Activated naive CD4-positive, alpha-beta T cell treated with anti-CD3 and anti-CD28 coated beads for 36 hours (primary cell): ENCODE data around the gene EGFL7. TPM values are rescaled to one million over a fixed set of nuclear protein-coding genes. Genes with fewer than 3 reads are reported as not detected.

ENCODE experiments used
- CTCF ChIA-PET: fragments of 350-600 bp; sonication (Branson Sonifier 250); formaldehyde crosslinking; loops from one replicate; lab custom pipeline; 2021; ENCODE audit warnings: antibody characterized with exemption; lab: Charles Lee
- DNase-seq: peaks from one replicate; pipeline ENCODE4 v3.0.0-alpha.2; 2020
- H3K27ac Mint-ChIP-seq: one replicate; pipeline ENCODE4 v1.8.0; 2021; ENCODE audit warnings: mild to moderate bottlenecking, mixed read lengths
- H3K27me3 Mint-ChIP-seq: one replicate; pipeline ENCODE4 v1.8.0; 2021; ENCODE audit warnings: low read depth, mixed read lengths
- H3K36me3 Mint-ChIP-seq: one replicate; pipeline ENCODE4 v1.8.0; 2021; ENCODE audit warnings: low read depth, mixed read lengths
- H3K4me1 Mint-ChIP-seq: one replicate; pipeline ENCODE4 v1.8.0; 2021; ENCODE audit warnings: low read depth, mixed read lengths
- H3K4me3 Mint-ChIP-seq: one replicate; pipeline ENCODE4 v1.8.0; 2021; ENCODE audit warnings: mild to moderate bottlenecking, moderate library complexity, mixed read lengths
- H3K9me3 Mint-ChIP-seq: one replicate; pipeline ENCODE4 v1.8.0; 2021; ENCODE audit warnings: mixed read lengths
- intact Hi-C: fragments of 100-400 bp; cut with micrococcal nuclease; formaldehyde crosslinking; loops from one replicate; pipeline ENCODE4 v1.15.1; 2023
- total RNA-seq, 2 experiments: library from RNA; stranded (reverse); gene quantifications; one replicate each; pipeline ENCODE4 v1.2.3, GENCODE V29; 2021

EGFL7 gene
- total RNA-seq, 2 experiments from 2014 or later, result 0.25 to 0.52 TPM

GRCh38 chr9:136676920-136677686 lies 14.4 kb downstream of the EGFL7 start:
- CTCF ChIA-PET, result interaction anchor here (1.1 kb wide), 1 partner anchor 22 kb away, joined by 3 read pairs; no protein-coding TSS in a partner anchor
- DNase-seq, result no peak
- Mint-ChIP-seq H3K27ac (no peak overlapping the region), H3K9me3 (no peaks in the 10 kb centered on the region), H3K36me3 (no peaks in the 10 kb centered on the region), H3K4me1 (no peaks in the 10 kb centered on the region), H3K4me3 (no peak overlapping the region), H3K27me3 (no peaks in the 10 kb centered on the region)
- intact Hi-C loops, result no loop called here

GRCh38 chr9:136678034-136678433 lies 15.3 kb downstream of the EGFL7 start:
- no peak overlapping the region for H3K27ac Mint-ChIP-seq
- H3K4me1 Mint-ChIP-seq, result no peaks in the 10 kb centered on the region
- no peaks in the 10 kb centered on the region for H3K27me3 Mint-ChIP-seq
- DNase-seq, result no peak
- H3K36me3 Mint-ChIP-seq, result no peaks in the 10 kb centered on the region
- CTCF ChIA-PET, result no interaction called here
- intact Hi-C loops, result no loop called here
- no peaks in the 10 kb centered on the region for H3K9me3 Mint-ChIP-seq
- no peak overlapping the region for H3K4me3 Mint-ChIP-seq

- H3K4me3 Mint-ChIP-seq, result no peak overlapping the region
- H3K4me1 Mint-ChIP-seq, result no peaks in the 10 kb centered on the region
- H3K9me3 Mint-ChIP-seq, result no peaks in the 10 kb centered on the region
- H3K27ac Mint-ChIP-seq, result no peak overlapping the region
- H3K36me3 Mint-ChIP-seq, result no peaks in the 10 kb centered on the region
- no peaks in the 10 kb centered on the region for H3K27me3 Mint-ChIP-seq
- intact Hi-C loops, result no loop called here
- CTCF ChIA-PET, result no interaction called here
- no peak for DNase-seq
Measured at GRCh38 chr9:136678624-136679023, 15.9 kb downstream of the EGFL7 start.

GRCh38 chr9:136679431-136679941 lies 16.8 kb downstream of the EGFL7 start:
- intact Hi-C loops, result no loop called here
- DNase-seq, result no peak
- Mint-ChIP-seq H3K36me3 (no peaks in the 10 kb centered on the region), H3K27ac (no peak overlapping the region), H3K9me3 (no peaks in the 10 kb centered on the region), H3K4me3 (no peak overlapping the region), H3K4me1 (no peaks in the 10 kb centered on the region), H3K27me3 (no peaks in the 10 kb centered on the region)
- CTCF ChIA-PET, result no interaction called here

- Mint-ChIP-seq H3K27ac (no peak overlapping the region), H3K9me3 (no peaks in the 10 kb centered on the region), H3K36me3 (no peaks in the 10 kb centered on the region), H3K27me3 (no peaks in the 10 kb centered on the region), H3K4me1 (peaks cover 2% of the 10 kb centered on the region), H3K4me3 (no peak overlapping the region)
- CTCF ChIA-PET, result no interaction called here
- intact Hi-C loops, result no loop called here
- no peak for DNase-seq
Measured at GRCh38 chr9:136681029-136681428, 18.3 kb downstream of the EGFL7 start.

- CTCF ChIA-PET, result interaction anchor here (1.3 to 1.6 kb wide), 2 partner anchors 10 to 11 kb away, joined by 4 read pairs; no protein-coding TSS in a partner anchor
- Mint-ChIP-seq H3K9me3 (no peaks in the 10 kb centered on the region), H3K27ac (no peak overlapping the region), H3K36me3 (no peaks in the 10 kb centered on the region), H3K4me3 (no peak overlapping the region), H3K27me3 (no peaks in the 10 kb centered on the region), H3K4me1 (peaks cover 3% of the 10 kb centered on the region)
- intact Hi-C loops, result no loop called here
- no peak for DNase-seq
Measured at GRCh38 chr9:136681945-136682699, 19.4 kb downstream of the EGFL7 start.

- CTCF ChIA-PET, result interaction anchor here (1.3 to 1.6 kb wide), 2 partner anchors 10 to 11 kb away, joined by 4 read pairs; no protein-coding TSS in a partner anchor
- H3K27ac Mint-ChIP-seq, result no peak overlapping the region
- H3K27me3 Mint-ChIP-seq, result no peaks in the 10 kb centered on the region
- peaks cover 3% of the 10 kb centered on the region for H3K4me1 Mint-ChIP-seq
- no peaks in the 10 kb centered on the region for H3K36me3 Mint-ChIP-seq
- DNase-seq, result no peak
- H3K9me3 Mint-ChIP-seq, result no peaks in the 10 kb centered on the region
- intact Hi-C loops, result no loop called here
- no peak overlapping the region for H3K4me3 Mint-ChIP-seq
Measured at GRCh38 chr9:136682710-136683109, 20.0 kb downstream of the EGFL7 start.

- no peak overlapping the region for H3K4me3 Mint-ChIP-seq
- H3K27me3 Mint-ChIP-seq, result no peaks in the 10 kb centered on the region
- no peak for DNase-seq
- H3K27ac Mint-ChIP-seq, result no peak overlapping the region
- no peaks in the 10 kb centered on the region for H3K9me3 Mint-ChIP-seq
- H3K4me1 Mint-ChIP-seq, result peaks cover 3% of the 10 kb centered on the region
- CTCF ChIA-PET, result interaction anchor here (0.5 to 1.6 kb wide), 3 partner anchors 11 to 194 kb away, joined by 3 to 4 read pairs (median 4); no protein-coding TSS in a partner anchor
- no peaks in the 10 kb centered on the region for H3K36me3 Mint-ChIP-seq
- intact Hi-C loops, result no loop called here
Measured at GRCh38 chr9:136683173-136683745, 20.5 kb downstream of the EGFL7 start.

GRCh38 chr9:136683755-136684154 lies 21.0 kb downstream of the EGFL7 start:
- H3K27ac Mint-ChIP-seq, result no peak overlapping the region
- peaks cover 3% of the 10 kb centered on the region for H3K4me1 Mint-ChIP-seq
- H3K36me3 Mint-ChIP-seq, result no peaks in the 10 kb centered on the region
- no peak overlapping the region for H3K4me3 Mint-ChIP-seq
- CTCF ChIA-PET, result interaction anchor here (0.5 kb wide), 1 partner anchor 195 kb away, joined by 3 read pairs; no protein-coding TSS in a partner anchor
- H3K27me3 Mint-ChIP-seq, result no peaks in the 10 kb centered on the region
- H3K9me3 Mint-ChIP-seq, result no peaks in the 10 kb centered on the region
- intact Hi-C loops, result no loop called here
- DNase-seq, result no peak

- Mint-ChIP-seq H3K9me3 (no peaks in the 10 kb centered on the region), H3K27me3 (no peaks in the 10 kb centered on the region), H3K4me3 (no peak overlapping the region), H3K27ac (no peak overlapping the region), H3K36me3 (no peaks in the 10 kb centered on the region), H3K4me1 (peaks cover 3% of the 10 kb centered on the region)
- DNase-seq, result no peak
- CTCF ChIA-PET, result no interaction called here
- intact Hi-C loops, result no loop called here
Measured at GRCh38 chr9:136684339-136684738, 21.6 kb downstream of the EGFL7 start.

GRCh38 chr9:136684799-136685198 lies 22.1 kb downstream of the EGFL7 start:
- Mint-ChIP-seq H3K4me1 (peaks cover 3% of the 10 kb centered on the region), H3K9me3 (no peaks in the 10 kb centered on the region), H3K27ac (no peak overlapping the region), H3K36me3 (no peaks in the 10 kb centered on the region), H3K27me3 (no peaks in the 10 kb centered on the region), H3K4me3 (no peak overlapping the region)
- DNase-seq, result no peak
- intact Hi-C loops, result no loop called here
- CTCF ChIA-PET, result no interaction called here

GRCh38 chr9:136685216-136685615 lies 22.5 kb downstream of the EGFL7 start:
- H3K9me3 Mint-ChIP-seq, result no peaks in the 10 kb centered on the region
- CTCF ChIA-PET, result interaction anchor here (1.1 kb wide), 1 partner anchor 14 kb away, joined by 3 read pairs; no protein-coding TSS in a partner anchor
- no peaks in the 10 kb centered on the region for H3K36me3 Mint-ChIP-seq
- no peak overlapping the region for H3K27ac Mint-ChIP-seq
- intact Hi-C loops, result no loop called here
- H3K27me3 Mint-ChIP-seq, result no peaks in the 10 kb centered on the region
- no peak overlapping the region for H3K4me3 Mint-ChIP-seq
- H3K4me1 Mint-ChIP-seq, result peaks cover 3% of the 10 kb centered on the region
- DNase-seq, result no peak
